HepG2 (cell line): ENCODE measurements around the gene MAFB. TPM values are rescaled to one million over a fixed set of nuclear protein-coding genes. Genes with fewer than 3 reads are reported as not detected.

ENCODE experiments used
- ATAC-seq: fragments of 200-7000 bp; cut with Tn5 transposase; 3 replicates; pipeline ENCODE4 v1.9.1; 2020; ENCODE audit warnings: mild to moderate bottlenecking, moderate library complexity
- BruUV-seq: library from RNA; stranded (reverse); fragments of 400-500 nt; replicated peaks from 2 replicates; lab custom pipeline; 2021; lab: Mats Ljungman, UMichigan
- CTCF ChIA-PET: fragments of 300-600 bp; formaldehyde crosslinking; extraction: SDS; loops from one replicate; lab custom pipeline; 2021; ENCODE audit warnings: low total read pairs, inconsistent platforms, low intra/inter-chr PET ratio; lab: Yijun Ruan, JAX
- POLR2A ChIA-PET: fragments of 350-600 bp; sonication (Branson Sonifier 250); formaldehyde crosslinking; loops from one replicate; lab custom pipeline; 2020; ENCODE audit warnings: antibody characterized with exemption, inconsistent platforms; lab: Yijun Ruan, JAX
- DNase-seq: peaks from one replicate; pipeline ENCODE4 v3.0.0-alpha.2; 2015; ENCODE audit warnings: low spot score
- FAIRE-seq: peaks from 3 replicates; lab custom pipeline; 2011; peaks lifted over from hg19 to GRCh38; lab: Jason Lieb, UNC
- H2AFZ ChIP-seq: one replicate; pipeline ENCODE4 v1.6.1; 2011; ENCODE audit warnings: low read length, inconsistent platforms
- H3K27ac ChIP-seq: fragments of 300-600 bp; 3 replicates; pipeline ENCODE4 v1.8.0; 2011; ENCODE audit warnings: mixed run types, mild to moderate bottlenecking, mixed read lengths, low read length, inconsistent platforms; ENCODE audit not compliant: insufficient read depth; ENCODE audit errors: extremely low read length
- H3K27me3 ChIP-seq, 2 experiments: fragments of 200-600 bp in 1 of 2; 2 replicates in 1 of 2; 3 replicates in 1 of 2; pipeline versions ENCODE4 v1.6.0 to v1.8.0; 2011; ENCODE audit warnings: low read length in 2 of 2, mild to moderate bottlenecking in 2 of 2, moderate library complexity in 2 of 2, inconsistent platforms in 1 of 2; ENCODE audit not compliant: insufficient read depth in 2 of 2, control insufficient read depth in 1 of 2
- H3K36me3 ChIP-seq, 2 experiments: fragments of 200-600 bp in 1 of 2; replicated peaks in 1 of 2; 2 replicates in 1 of 2; 3 replicates in 1 of 2; pipeline versions ENCODE4 v1.5.1 to v1.8.0; 2011; ENCODE audit warnings: low read length in 2 of 2, inconsistent platforms in 1 of 2; ENCODE audit not compliant: insufficient read depth in 2 of 2, control insufficient read depth in 1 of 2
- H3K4me1 ChIP-seq: 2 replicates; pipeline ENCODE4 v1.5.1; 2012; ENCODE audit warnings: low read length, inconsistent platforms; ENCODE audit not compliant: insufficient read depth
- H3K4me2 ChIP-seq: 2 replicates; pipeline ENCODE4 v1.6.0; 2011; ENCODE audit warnings: low read depth, low read length, inconsistent platforms
- H3K4me3 ChIP-seq, 3 experiments: fragments of 200-600 bp in 1 of 3; sonication (generic), shearing (Covaris generic) in 1 of 3; replicated peaks in 1 of 3; 2 replicates each; pipeline ENCODE4 v1.5.1; 2011 to 2016; ENCODE audit warnings: low read length in 3 of 3, inconsistent platforms in 2 of 3, low read depth in 2 of 3, mild to moderate bottlenecking in 2 of 3, control low read depth in 1 of 3, mixed read lengths in 1 of 3; ENCODE audit not compliant: insufficient read depth in 1 of 3
- H3K79me2 ChIP-seq: one replicate; pipeline ENCODE4 v1.6.1; 2011; ENCODE audit warnings: low read length, inconsistent platforms; ENCODE audit not compliant: insufficient read depth
- H3K9ac ChIP-seq: 2 replicates; pipeline ENCODE4 v1.6.0; 2011; ENCODE audit warnings: mild to moderate bottlenecking, low read depth, low read length, inconsistent platforms; ENCODE audit not compliant: insufficient read depth
- H3K9me3 ChIP-seq: 2 replicates; pipeline ENCODE4 v1.5.1; 2012; ENCODE audit warnings: mild to moderate bottlenecking, low read length
- H4K20me1 ChIP-seq: 2 replicates; pipeline ENCODE4 v1.6.0; 2011; ENCODE audit warnings: inconsistent platforms, mild to moderate bottlenecking, low read length, moderate library complexity; ENCODE audit not compliant: insufficient read depth
- ATF7 ChIP-seq, 2 experiments: fragments of 450-650 bp in 1 of 2; sonication (generic) in 1 of 2; formaldehyde crosslinking in 1 of 2; IDR thresholded peaks; 2 replicates each; pipeline versions ENCODE4 v1.4.0 to v1.6.1; 2016 to 2020; ENCODE audit warnings: antibody characterized with exemption in 1 of 2, mild to moderate bottlenecking in 1 of 2, missing genetic modification reagents in 1 of 2
- NFYB ChIP-seq: sonication (generic); formaldehyde crosslinking; IDR thresholded peaks from 2 replicates; pipeline ENCODE4 v1.4.0; 2020; ENCODE audit warnings: missing genetic modification reagents
- PLRG1 ChIP-seq: fragments of 450-650 bp; conservative IDR thresholded peaks from 2 replicates; pipeline ENCODE4 v1.6.1; 2016
- SRSF9 ChIP-seq: fragments of 200-400 bp; formaldehyde crosslinking; IDR thresholded peaks from 2 replicates; pipeline ENCODE4 v1.6.1; 2018; ENCODE audit warnings: borderline replicate concordance, mild to moderate bottlenecking, low read depth, low read length; ENCODE audit not compliant: insufficient read depth, poor library complexity, severe bottlenecking
- SRY ChIP-seq: sonication (generic); formaldehyde crosslinking; IDR thresholded peaks from 2 replicates; pipeline ENCODE4 v1.8.0; 2022; ENCODE audit warnings: mild to moderate bottlenecking, missing genetic modification reagents
- ZNF740 ChIP-seq: sonication (generic); formaldehyde crosslinking; IDR thresholded peaks from 2 replicates; pipeline ENCODE4 v1.4.0; 2020; ENCODE audit warnings: missing genetic modification reagents
- WGBS: methylation state at CpG from one replicate; pipeline ENCODE4 v1.1.6; 2017; ENCODE audit warnings: low lambda C conversion rate; 5-methylcytosine and 5-hydroxymethylcytosine counted together
- in situ Hi-C: cut with HindIII; loops from 2 replicates; pipeline ENCODE4 v1.10.0; 2017; ENCODE audit warnings: low pct_unique_long_range_greater_than_20kb; ENCODE audit not compliant: extremely low pct_ligation_motif_present
- intact Hi-C: fragments of 100-400 bp; cut with micrococcal nuclease; formaldehyde crosslinking; loops from one replicate; pipeline ENCODE4 v1.10.0; 2022; ENCODE audit not compliant: unreplicated experiment
- polyA plus RNA-seq, 8 experiments: library from polyadenylated mRNA; depleted of rRNA in 3 of 8; stranded (reverse) in 7 of 8; unstranded in 1 of 8; fragments of >200 nt; fragmentation: Illumina TruSeq in 4 of 8; extraction: Trizol in 4 of 8; gene quantifications; 2 replicates each; pipeline versions ENCODE4 v1.2.1 to v1.2.3, GENCODE V29; 2011 to 2016; ENCODE audit warnings: low read depth in 4 of 8, missing spikeins in 1 of 8, mixed read lengths in 1 of 8; ENCODE audit not compliant: insufficient read depth in 1 of 8
- total RNA-seq, 5 experiments: library from RNA; depleted of rRNA; stranded (reverse); fragments of >200 nt; fragmentation: Illumina TruSeq; extraction: Trizol; gene quantifications; 2 replicates each; pipeline ENCODE4 v1.2.3, GENCODE V29; 2016; ENCODE audit warnings: low read depth in 1 of 5
- TF ChIP-seq, protein P1 (sequence below): sonication (generic); formaldehyde crosslinking; IDR thresholded peaks from 2 replicates; pipeline ENCODE4 v1.8.1; 2022; ENCODE audit warnings: low read depth, mild to moderate bottlenecking, missing genetic modification reagents

The MAFB gene
- total and polyA plus RNA-seq, 2 of the 13 experiments (the other 11 are each of a cell fraction or from before 2014, with no cell fraction given) = 0.08 to 0.11 TPM

GRCh38 chr20:40638414-40638813 lies 50.6 kb downstream of the MAFB start:
- Histone ChIP-seq H3K4me3 (no peak overlapping the region), H3K9ac (no peak overlapping the region), H3K4me2 (no peak overlapping the region), H2AFZ (no peak overlapping the region), H3K36me3 (no peaks in the 10 kb centered on the region), H3K79me2 (no peaks in the 10 kb centered on the region), H3K4me1 (no peaks in the 10 kb centered on the region), H3K27ac (no peak overlapping the region), H4K20me1 (no peaks in the 10 kb centered on the region), H3K9me3 (no peaks in the 10 kb centered on the region), H3K27me3 (no peaks in the 10 kb centered on the region)
- no TSS peak for BruUV-seq
- FAIRE-seq (no peak), ATAC-seq (no peak), DNase-seq (no peak)
- in situ Hi-C loops (no loop called here), intact Hi-C loops (no loop called here)
- POLR2A ChIA-PET = no interaction called here
- 47% methylated on average over 2 of the region's 2 CpGs for WGBS
- CTCF ChIA-PET = no interaction called here
- no peak for TF ChIP-seq ATF7 (IDR thresholded peaks at IDR 0.05)
- TF ChIP-seq ATF7 (CRISPR knock-in tag; IDR thresholded peaks at IDR 0.05) = no peak
- no peak for TF ChIP-seq NFYB
- TF ChIP-seq SRSF9 = no peak
- TF ChIP-seq ZNF740 (CRISPR knock-in tag) = no peak
- no peak for TF ChIP-seq SRY (CRISPR knock-in tag)
- no peak for TF ChIP-seq PLRG1
- TF ChIP-seq, protein P1, sequence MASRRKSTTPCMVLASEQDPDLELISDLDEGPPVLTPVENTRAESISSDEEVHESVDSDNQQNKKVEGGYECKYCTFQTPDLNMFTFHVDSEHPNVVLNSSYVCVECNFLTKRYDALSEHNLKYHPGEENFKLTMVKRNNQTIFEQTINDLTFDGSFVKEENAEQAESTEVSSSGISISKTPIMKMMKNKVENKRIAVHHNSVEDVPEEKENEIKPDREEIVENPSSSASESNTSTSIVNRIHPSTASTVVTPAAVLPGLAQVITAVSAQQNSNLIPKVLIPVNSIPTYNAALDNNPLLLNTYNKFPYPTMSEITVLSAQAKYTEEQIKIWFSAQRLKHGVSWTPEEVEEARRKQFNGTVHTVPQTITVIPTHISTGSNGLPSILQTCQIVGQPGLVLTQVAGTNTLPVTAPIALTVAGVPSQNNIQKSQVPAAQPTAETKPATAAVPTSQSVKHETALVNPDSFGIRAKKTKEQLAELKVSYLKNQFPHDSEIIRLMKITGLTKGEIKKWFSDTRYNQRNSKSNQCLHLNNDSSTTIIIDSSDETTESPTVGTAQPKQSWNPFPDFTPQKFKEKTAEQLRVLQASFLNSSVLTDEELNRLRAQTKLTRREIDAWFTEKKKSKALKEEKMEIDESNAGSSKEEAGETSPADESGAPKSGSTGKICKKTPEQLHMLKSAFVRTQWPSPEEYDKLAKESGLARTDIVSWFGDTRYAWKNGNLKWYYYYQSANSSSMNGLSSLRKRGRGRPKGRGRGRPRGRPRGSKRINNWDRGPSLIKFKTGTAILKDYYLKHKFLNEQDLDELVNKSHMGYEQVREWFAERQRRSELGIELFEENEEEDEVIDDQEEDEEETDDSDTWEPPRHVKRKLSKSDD = no peak
